ENCODE data around the gene ILDR2.

ILDR2 gene

GRCh38 chr1:166947398-166948043 lies 27.8 kb downstream of the ILDR2 start:
- DNase-seq (ENCODE audit: low read depth): no peak
- TF ChIP-seq CTCF (IDR thresholded peaks at IDR 0.05; ENCODE audit: control insufficient read depth, insufficient read depth, low read depth, low read length, missing control alignments): no peak
- H3K4me3 ChIP-seq (ENCODE audit: control insufficient read depth, low read depth, low read length): peak overlapping the region; percentile 22

- no peak overlapping the region for H3K4me3 ChIP-seq (ENCODE audit: control insufficient read depth, low read depth, low read length)
- DNase-seq (ENCODE audit: low read depth): no peak
- TF ChIP-seq CTCF (IDR thresholded peaks at IDR 0.05; ENCODE audit: control insufficient read depth, insufficient read depth, low read depth, low read length, missing control alignments): no peak
Observed at GRCh38 chr1:166944186-166944967, 31.0 kb downstream of the ILDR2 start.

- H3K4me3 ChIP-seq (ENCODE audit: control insufficient read depth, low read depth, low read length): no peak overlapping the region
- no peak for DNase-seq (ENCODE audit: low read depth)
- TF ChIP-seq CTCF (IDR thresholded peaks at IDR 0.05; ENCODE audit: control insufficient read depth, insufficient read depth, low read depth, low read length, missing control alignments): no peak
Observed at GRCh38 chr1:166939741-166940375, 35.5 kb downstream of the ILDR2 start.

- TF ChIP-seq CTCF (IDR thresholded peaks at IDR 0.05; ENCODE audit: control insufficient read depth, insufficient read depth, low read depth, low read length, missing control alignments): no peak
- no peak for DNase-seq (ENCODE audit: low read depth)
- no peak overlapping the region for H3K4me3 ChIP-seq (ENCODE audit: control insufficient read depth, low read depth, low read length)
Observed at GRCh38 chr1:166937962-166938361, 37.4 kb downstream of the ILDR2 start.

GRCh38 chr1:166937329-166937728 lies 38.0 kb downstream of the ILDR2 start:
- TF ChIP-seq CTCF (IDR thresholded peaks at IDR 0.05; ENCODE audit: control insufficient read depth, insufficient read depth, low read depth, low read length, missing control alignments): no peak
- DNase-seq (ENCODE audit: low read depth): no peak
- H3K4me3 ChIP-seq (ENCODE audit: control insufficient read depth, low read depth, low read length): no peak overlapping the region

- TF ChIP-seq CTCF (IDR thresholded peaks at IDR 0.05; ENCODE audit: control insufficient read depth, insufficient read depth, low read depth, low read length, missing control alignments): no peak
- H3K4me3 ChIP-seq (ENCODE audit: control insufficient read depth, low read depth, low read length): no peak overlapping the region
- DNase-seq (ENCODE audit: low read depth): no peak
Observed at GRCh38 chr1:166933633-166934032, 41.7 kb downstream of the ILDR2 start.

All from AG09309 (cell line).